GM18907 (cell line): ENCODE results near the gene CTIF.

Source experiments
- ATAC-seq: cut with Tn5 transposase; IDR thresholded peaks from one replicate; pipeline ENCODE4 v1.9.1; 2021; ENCODE audit warnings: mild to moderate bottlenecking, moderate library complexity; ENCODE audit not compliant: unreplicated experiment

CTIF gene

DNA sequence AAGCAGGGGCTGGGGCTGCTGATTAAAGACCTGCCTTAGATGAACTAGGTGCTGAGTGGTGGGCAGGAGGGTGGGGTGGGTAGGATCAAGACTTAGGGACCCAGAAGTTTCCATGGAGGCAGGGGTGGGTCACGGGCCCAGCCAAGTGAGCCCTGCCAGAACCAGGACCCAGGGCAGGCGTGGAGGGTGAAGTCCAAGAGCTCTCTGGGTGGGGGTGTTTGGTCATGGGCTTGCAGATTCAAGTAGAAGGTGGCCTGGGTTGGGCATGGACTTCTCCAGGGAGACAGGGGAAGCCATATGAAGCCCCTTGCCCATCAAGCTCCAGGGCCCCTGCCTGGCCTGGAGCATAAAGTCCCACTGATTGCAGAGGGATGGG is 243.1 kb downstream of the CTIF start:
- ATAC-seq = no peak

- ATAC-seq = no peak
Measured at GRCh38 chr18:48782381-48782861, 243.6 kb downstream of the CTIF start.

DNA sequence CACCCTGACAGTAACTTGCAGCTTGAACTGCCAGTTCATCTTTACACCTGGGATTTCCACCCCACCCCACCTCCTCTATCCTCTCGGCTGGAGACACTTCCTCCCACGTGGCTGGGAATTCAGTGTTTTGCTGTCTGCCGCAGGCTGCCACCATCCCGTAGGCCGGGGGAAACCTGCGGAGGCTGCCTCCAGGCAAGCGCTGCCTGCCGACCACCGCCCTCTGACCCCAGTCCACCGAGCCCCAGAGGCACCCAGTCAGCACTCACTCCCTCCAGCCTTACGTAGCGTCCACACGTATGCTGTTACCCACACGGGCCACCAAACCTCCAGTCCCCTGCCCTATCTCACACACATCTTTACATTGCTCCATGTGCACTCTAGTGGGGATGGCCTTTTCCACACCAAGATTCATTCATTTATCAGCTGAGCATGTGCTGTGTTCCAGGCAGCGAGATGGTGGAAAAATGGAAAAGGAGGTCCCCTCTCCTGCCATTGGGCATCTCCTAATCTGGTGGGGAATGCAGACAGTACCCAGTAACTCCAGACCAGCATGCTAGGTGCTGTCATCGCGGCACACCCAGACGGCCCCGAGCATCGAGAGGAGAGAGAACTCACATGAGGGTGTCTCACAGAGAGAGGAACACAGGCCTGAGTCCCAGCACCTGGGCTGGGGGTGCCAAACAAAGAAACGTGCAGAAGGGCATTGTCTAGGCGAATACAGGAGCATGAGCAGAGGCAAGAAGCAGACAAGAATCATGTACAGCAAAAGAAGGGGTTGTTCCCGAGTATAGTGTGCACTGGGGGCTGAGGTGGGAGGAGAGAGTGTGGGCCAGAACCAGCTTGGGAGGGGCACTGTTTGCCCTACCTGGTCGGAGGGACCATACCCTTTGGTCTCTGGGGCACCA is 245.0 kb downstream of the CTIF start:
- no peak for ATAC-seq

DNA sequence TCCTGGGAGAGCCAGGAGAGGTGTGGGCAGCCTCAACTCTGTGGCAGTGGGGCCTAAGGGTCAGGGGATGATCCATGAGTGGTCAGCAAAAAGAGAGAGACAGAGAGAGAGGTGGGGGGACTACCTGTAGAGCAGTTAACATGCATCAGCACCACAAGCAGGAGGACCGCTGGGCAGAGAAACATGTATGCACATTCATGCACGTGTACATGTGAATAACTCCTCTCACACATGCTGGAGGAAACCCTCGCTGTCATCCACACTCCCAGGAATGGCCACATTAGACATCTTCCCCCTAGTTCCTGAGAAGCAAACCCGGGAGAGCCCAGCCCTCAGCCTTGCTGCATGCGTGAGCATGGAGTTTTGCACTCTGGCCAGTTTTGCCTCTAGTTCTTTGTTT is 245.8 kb downstream of the CTIF start:
- peak; percentile 23 for ATAC-seq

DNA sequence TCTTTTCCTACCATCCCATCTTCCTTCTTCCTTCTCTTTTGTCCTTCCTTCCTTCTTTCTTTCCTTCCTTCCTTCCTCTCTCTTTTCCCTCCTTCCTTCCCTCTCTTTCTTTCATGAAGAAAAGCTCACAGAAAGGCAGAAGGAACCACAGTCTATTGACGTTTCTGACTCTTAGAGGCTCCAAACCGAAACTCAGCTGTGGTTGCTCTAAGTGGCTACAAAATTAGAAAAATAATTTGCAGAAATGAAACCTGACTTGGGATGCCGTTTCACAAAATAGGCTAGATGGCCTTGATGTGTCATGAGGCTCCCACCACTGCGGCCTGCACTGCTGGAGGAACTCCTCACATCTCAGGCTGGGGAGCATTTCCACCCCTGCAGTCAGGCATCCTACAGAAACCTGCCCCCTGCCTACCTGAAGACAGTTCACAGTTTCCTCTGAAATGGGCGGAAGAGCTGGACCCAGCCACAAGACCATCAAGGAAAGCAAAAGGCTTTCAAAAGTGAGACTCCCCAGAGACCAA is 246.3 kb downstream of the CTIF start:
- peak; percentile 85 for ATAC-seq

- ATAC-seq = no peak
Measured at GRCh38 chr18:48785736-48786454, 247.1 kb downstream of the CTIF start.

- ATAC-seq = no peak
Measured at GRCh38 chr18:48786455-48787202, 247.8 kb downstream of the CTIF start.

DNA sequence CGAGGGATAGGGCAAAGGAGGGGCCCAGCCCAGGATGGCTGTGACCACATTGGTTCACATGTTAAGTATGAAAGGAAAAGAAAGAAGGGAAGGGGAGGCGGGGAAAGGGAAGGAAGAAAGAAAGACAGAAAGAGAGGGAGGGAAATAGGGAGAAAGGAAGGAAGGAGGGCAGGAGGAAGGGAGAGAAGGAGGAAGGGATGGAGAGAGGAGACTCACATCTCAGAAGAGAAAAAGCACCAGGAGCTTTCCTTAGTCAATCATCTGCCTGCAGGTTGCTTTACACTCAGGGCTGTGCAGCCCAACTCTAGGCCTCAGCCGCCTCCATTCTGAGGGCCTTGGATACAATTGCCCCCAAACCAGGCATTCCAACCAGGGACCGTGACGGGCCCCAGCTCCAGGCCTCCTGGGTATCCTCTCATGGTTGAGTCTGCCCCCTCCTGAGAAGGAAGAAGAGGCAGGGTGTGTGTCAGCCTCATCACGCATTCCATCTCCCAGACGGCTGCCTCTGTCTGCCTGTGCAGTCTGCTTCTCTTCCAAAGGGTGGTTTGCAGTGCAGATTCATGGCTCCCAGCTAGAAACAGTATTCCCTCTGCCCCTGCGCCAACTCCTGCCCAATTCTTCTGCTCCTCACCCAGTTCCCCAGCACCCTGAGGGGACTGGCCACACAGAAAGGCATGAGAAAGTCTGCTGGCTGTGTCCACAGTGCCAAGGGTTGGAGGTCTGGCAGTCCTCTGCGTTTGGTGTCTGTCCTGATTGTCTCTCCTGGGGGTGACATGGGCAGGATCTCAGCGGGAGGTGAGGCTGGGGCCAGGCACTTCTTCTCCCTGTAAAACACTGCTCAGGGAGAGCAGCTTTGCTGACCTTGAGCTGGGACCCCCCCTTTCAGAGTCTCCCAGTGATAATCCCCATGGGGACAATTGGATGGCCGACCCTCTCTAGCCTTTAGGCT is 248.6 kb downstream of the CTIF start:
- no peak for ATAC-seq

DNA sequence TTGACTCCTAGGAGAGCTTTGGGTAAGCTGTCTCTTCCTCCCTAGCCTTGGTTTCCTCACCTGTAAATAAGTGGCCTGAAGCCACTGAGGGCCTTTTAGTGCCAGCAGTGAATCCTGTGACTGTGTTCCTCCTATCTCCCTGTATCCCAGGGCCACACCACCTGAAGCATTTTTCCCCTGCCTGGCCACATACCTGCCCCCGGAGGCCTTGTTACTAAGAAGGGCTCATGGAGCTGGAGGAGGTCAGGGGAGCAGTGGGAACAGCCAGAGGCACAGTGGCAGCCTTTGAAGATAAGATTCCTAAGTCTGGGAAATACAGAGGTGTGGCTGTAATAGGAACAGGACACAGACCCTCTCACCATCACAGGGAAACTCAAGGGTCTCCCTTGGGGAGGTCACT is 249.5 kb downstream of the CTIF start:
- ATAC-seq = no peak

DNA sequence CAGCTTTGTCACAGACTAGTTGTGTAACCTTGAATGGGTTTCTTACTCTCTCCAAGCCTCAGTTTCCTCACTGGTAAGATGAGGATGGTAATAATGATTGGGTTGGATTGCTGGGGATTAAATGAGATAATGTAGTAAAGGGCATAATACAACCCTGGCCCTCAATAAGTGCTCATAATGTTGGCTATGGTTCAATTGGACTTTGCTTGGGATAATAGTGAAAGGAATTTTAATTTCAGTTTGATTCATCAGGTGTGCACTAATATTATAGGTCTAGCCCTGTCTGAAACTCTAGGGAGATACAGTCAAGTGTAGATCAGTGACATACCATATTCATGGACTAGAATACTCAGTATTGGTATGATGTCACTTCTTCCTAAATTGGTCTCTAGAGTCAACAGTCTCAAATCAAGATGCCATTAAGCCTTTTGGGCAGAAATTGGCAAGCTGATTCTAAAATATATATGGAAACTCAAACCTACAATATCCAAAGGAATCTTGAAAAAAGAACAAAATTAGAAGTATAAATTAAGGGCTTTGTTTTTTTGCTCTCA is 250.5 kb downstream of the CTIF start:
- ATAC-seq = no peak

- ATAC-seq = no peak
Measured at GRCh38 chr18:48790226-48790863, 251.5 kb downstream of the CTIF start.

- no peak for ATAC-seq
Measured at GRCh38 chr18:48790869-48791635, 252.2 kb downstream of the CTIF start.

- ATAC-seq = no peak
Measured at GRCh38 chr18:48791636-48792105, 252.8 kb downstream of the CTIF start.

DNA sequence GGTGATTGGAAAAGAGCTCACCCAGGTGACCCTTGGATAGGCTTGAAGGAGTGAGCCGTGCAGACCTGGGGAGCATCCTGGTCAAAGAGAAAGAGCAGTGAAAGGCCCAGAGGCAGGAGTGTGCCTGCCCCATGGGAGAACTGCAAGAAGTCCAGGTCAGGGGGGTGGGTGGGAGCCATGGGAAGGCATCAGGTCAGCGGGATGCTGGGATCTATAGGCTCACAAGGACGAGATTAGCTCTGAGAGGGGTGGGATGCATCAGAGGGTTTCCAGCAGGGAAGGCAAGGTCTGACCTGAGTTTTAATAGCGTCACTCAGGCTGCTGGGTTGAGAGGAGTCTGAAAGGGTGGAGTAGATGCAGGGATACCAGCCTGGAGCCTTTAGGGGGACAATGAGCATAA is 253.3 kb downstream of the CTIF start:
- no peak for ATAC-seq

- ATAC-seq = no peak
Measured at GRCh38 chr18:48792611-48793380, 254.0 kb downstream of the CTIF start.

DNA sequence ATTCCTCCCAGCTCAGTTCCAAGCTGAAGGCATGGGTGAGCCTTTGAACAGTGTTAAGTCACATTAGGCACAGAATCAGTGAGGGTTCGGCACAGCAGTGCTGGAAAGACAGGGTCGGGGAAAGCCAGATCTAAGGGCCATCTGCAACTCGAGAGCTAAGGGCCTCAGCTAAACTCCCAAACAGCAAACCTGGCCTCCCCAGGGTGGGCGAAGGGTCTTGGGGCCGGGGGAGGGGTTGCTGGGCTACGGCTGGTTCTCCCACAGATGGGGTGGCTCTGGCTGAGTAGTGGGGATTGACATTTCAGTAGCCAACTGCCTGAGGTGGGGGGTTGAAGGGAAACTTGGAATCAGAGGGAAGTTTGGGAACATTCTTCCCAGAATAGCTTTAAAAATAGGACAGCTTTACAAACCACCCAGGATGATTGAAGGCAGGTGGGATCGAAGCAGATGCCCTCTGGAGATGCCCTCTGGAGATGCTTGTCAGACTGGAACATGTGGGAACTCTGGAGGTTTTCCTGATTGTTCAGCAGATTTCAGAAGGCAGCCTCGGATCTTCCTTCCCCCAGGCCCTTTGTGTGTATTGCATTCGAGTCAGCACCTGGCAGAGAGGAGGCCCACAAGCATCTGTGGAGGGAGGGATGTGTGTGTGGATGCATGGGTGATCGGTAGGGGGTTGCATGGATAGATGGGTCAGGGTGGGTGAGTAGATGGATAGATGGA is 255.6 kb downstream of the CTIF start:
- no peak for ATAC-seq

GRCh38 chr18:48795696-48796095 is 256.9 kb downstream of the CTIF start:
- ATAC-seq = no peak
